ENCODE results near the gene SMIM7.
A peak's percentile ranks its signal among the peaks of the same experiment; 100 is the strongest.

The SMIM7 gene

DNA sequence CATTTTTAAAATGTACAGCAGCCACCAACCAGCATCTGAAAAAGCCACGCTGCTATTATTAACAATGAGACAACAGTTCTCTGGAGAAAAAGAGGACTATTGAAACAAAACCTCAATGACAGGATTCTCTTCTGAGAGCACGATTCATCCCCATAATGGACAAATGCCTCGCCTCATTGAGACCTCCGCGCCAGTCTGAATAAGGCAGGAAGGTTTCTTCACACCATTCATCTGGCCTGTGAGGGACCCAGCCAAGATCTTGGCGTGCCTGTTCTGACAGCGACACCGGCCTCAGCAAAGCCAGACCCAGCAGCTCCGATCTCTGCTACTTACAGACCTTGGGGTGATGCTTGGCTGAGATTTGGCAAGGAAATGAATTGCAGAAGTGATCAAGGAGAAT lies 14.8 kb downstream of the SMIM7 start:
- CTCF ChIA-PET = interaction anchor here (1.1 kb wide), 1 partner anchor 14 kb away, joined by 3 read pairs; no protein-coding TSS in a partner anchor
- 98% methylated on average over 9 of the region's 9 CpGs for WGBS (ENCODE audit: insufficient coverage)

DNA sequence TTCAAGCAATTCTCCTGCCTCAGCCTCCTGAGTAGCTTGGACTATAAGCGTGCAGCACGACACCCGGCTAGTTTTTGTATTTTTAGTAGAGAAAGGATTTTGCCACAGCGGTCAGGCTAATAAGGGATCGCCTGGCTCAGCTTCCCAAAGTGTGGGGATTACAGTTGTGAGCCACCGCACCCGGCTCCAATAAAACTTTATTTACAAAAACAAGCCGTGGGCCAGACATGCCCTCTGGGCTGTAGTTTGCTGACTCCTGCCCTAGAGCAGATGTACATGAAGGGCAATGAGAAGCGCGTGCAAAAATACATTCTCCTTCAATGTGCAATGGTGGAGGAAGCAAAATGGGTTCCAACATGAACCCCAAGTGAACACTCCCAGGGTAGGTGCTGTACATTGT lies 18.2 kb downstream of the SMIM7 start:
- peaks cover 6 to 70% (median 46%) of the 10 kb centered on the region in 4 experiments for H3K36me3 ChIP-seq (ENCODE audit: control insufficient read depth in 4 of 4, insufficient read depth in 4 of 4, low read length in 3 of 4)
- no peaks in the 10 kb centered on the region for H3K27me3 ChIP-seq (replicated peaks in 2 of 5; ENCODE audit: control insufficient read depth in 4 of 5, insufficient read depth in 5 of 5, low read length in 4 of 5)
- H3K4me1 ChIP-seq (ENCODE audit: control extremely low read depth in 1 of 4, control insufficient read depth in 4 of 4, insufficient read depth in 4 of 4, low read length in 3 of 4) = no peaks in the 10 kb centered on the region
- H3K9me3 ChIP-seq (ENCODE audit: control extremely low read depth in 1 of 5, control insufficient read depth in 4 of 5, insufficient read depth in 2 of 5, low read depth in 1 of 5, low read length in 4 of 5) = no peaks in the 10 kb centered on the region
- 98% methylated on average over 6 of the region's 10 CpGs for WGBS (ENCODE audit: insufficient coverage)
- no peak overlapping the region for H3K27ac ChIP-seq (ENCODE audit: insufficient read depth in 1 of 2, low read depth in 1 of 2, low read length in 2 of 2, poor library complexity in 1 of 2, severe bottlenecking in 2 of 2)
- CTCF ChIA-PET = interaction anchor here (0.7 to 1.2 kb wide), 2 partner anchors 16 to 31 kb away, joined by 3 read pairs; no protein-coding TSS in a partner anchor
- POLR2A ChIA-PET = no interaction called here
- no peak for DNase-seq
- H3K4me3 ChIP-seq (ENCODE audit: control insufficient read depth in 1 of 7, extremely low read depth in 1 of 7, insufficient read depth in 4 of 7, low read depth in 2 of 7, low read length in 6 of 7) = no peak overlapping the region

More for the DNA sequence above, 14.8 kb downstream of the SMIM7 start:
- H3K4me1 ChIP-seq (ENCODE audit: control extremely low read depth in 1 of 4, control insufficient read depth in 4 of 4, insufficient read depth in 4 of 4, low read length in 3 of 4) = no peaks in the 10 kb centered on the region
- H3K4me3 ChIP-seq (ENCODE audit: control insufficient read depth in 1 of 7, extremely low read depth in 1 of 7, insufficient read depth in 4 of 7, low read depth in 2 of 7, low read length in 6 of 7) = no peak overlapping the region
- no peak for DNase-seq
- H3K9me3 ChIP-seq (ENCODE audit: control extremely low read depth in 1 of 5, control insufficient read depth in 4 of 5, insufficient read depth in 2 of 5, low read depth in 1 of 5, low read length in 4 of 5) = no peaks in the 10 kb centered on the region
- H3K27me3 ChIP-seq (replicated peaks in 2 of 5; ENCODE audit: control insufficient read depth in 4 of 5, insufficient read depth in 5 of 5, low read length in 4 of 5) = no peaks in the 10 kb centered on the region
- H3K27ac ChIP-seq (ENCODE audit: insufficient read depth in 1 of 2, low read depth in 1 of 2, low read length in 2 of 2, poor library complexity in 1 of 2, severe bottlenecking in 2 of 2) = no peak overlapping the region
- POLR2A ChIA-PET = interaction anchor here (1.0 kb wide), 1 partner anchor 9 kb away, joined by 3 read pairs; no protein-coding TSS in a partner anchor
- H3K36me3 ChIP-seq (ENCODE audit: control insufficient read depth in 4 of 4, insufficient read depth in 4 of 4, low read length in 3 of 4) = peaks cover 6 to 67% (median 45%) of the 10 kb centered on the region in 4 experiments

DNA sequence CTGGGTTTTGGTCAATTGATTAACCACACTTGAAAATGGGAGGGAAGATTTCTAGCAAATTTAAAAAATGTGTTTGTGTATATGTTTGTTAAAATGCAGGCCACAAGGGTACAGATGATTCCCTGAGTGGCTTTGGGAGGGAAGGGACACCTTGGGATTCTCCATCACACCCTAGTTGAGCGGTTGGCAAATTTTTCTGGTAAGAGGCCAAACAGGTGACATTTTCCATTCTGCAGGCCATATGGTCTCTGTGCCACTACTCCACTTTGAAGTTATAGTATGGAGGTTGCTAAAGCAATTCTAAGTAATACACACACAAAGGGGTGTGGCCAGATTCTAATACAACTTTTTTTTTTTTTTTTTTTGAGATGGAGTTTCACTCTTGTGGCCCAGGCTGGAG lies 19.0 kb downstream of the SMIM7 start:
- ChIA-PET POLR2A (no interaction called here), CTCF (interaction anchor here (0.7 kb wide), 1 partner anchor 15 kb away, joined by 3 read pairs; no protein-coding TSS in a partner anchor)
- DNase-seq = no peak
- Histone ChIP-seq H3K4me3 (ENCODE audit: control insufficient read depth in 1 of 7, extremely low read depth in 1 of 7, insufficient read depth in 4 of 7, low read depth in 2 of 7, low read length in 6 of 7) (no peak overlapping the region), H3K36me3 (ENCODE audit: control insufficient read depth in 4 of 4, insufficient read depth in 4 of 4, low read length in 3 of 4) (peaks cover 8 to 64% (median 45%) of the 10 kb centered on the region in 4 experiments), H3K27ac (ENCODE audit: insufficient read depth in 1 of 2, low read depth in 1 of 2, low read length in 2 of 2, poor library complexity in 1 of 2, severe bottlenecking in 2 of 2) (no peak overlapping the region), H3K4me1 (ENCODE audit: control extremely low read depth in 1 of 4, control insufficient read depth in 4 of 4, insufficient read depth in 4 of 4, low read length in 3 of 4) (no peaks in the 10 kb centered on the region), H3K27me3 (replicated peaks in 2 of 5; ENCODE audit: control insufficient read depth in 4 of 5, insufficient read depth in 5 of 5, low read length in 4 of 5) (no peaks in the 10 kb centered on the region), H3K9me3 (ENCODE audit: control extremely low read depth in 1 of 5, control insufficient read depth in 4 of 5, insufficient read depth in 2 of 5, low read depth in 1 of 5, low read length in 4 of 5) (no peaks in the 10 kb centered on the region)
- 100% methylated on average over 1 of the region's 1 CpG for WGBS (ENCODE audit: insufficient coverage)

DNA sequence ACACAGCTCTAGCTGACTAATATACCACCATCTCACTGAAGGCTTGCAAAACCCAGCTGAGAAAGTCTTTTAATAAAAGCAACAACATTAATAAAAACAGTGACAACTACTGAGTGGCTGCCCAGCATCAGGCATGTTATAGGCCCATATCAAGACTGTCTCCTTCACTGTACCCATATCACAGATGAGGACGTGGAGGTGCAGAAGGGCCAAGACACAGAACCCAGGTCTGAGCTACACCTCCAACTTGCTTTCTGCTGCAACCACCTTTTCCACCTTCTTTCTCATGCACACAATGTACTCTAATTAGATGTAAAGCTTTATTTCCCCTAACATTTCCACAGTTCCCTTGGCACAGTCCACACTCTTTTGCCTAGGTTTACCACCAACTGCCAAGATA lies 21.3 kb downstream of the SMIM7 start:
- H3K36me3 ChIP-seq (ENCODE audit: control insufficient read depth in 4 of 4, insufficient read depth in 4 of 4, low read length in 3 of 4) = peaks cover 9 to 57% (median 34%) of the 10 kb centered on the region in 4 experiments
- no peak overlapping the region for H3K4me3 ChIP-seq (ENCODE audit: control insufficient read depth in 1 of 7, extremely low read depth in 1 of 7, insufficient read depth in 4 of 7, low read depth in 2 of 7, low read length in 6 of 7)
- no peaks in the 10 kb centered on the region for H3K9me3 ChIP-seq (ENCODE audit: control extremely low read depth in 1 of 5, control insufficient read depth in 4 of 5, insufficient read depth in 2 of 5, low read depth in 1 of 5, low read length in 4 of 5)
- ChIA-PET POLR2A (no interaction called here), CTCF (interaction anchor here (1.0 kb wide), 1 partner anchor 9 kb away, joined by 3 read pairs; no protein-coding TSS in a partner anchor)
- H3K27ac ChIP-seq (ENCODE audit: insufficient read depth in 1 of 2, low read depth in 1 of 2, low read length in 2 of 2, poor library complexity in 1 of 2, severe bottlenecking in 2 of 2) = no peak overlapping the region
- 100% methylated on average over 1 of the region's 1 CpG for WGBS (ENCODE audit: insufficient coverage)
- H3K27me3 ChIP-seq (replicated peaks in 2 of 5; ENCODE audit: control insufficient read depth in 4 of 5, insufficient read depth in 5 of 5, low read length in 4 of 5) = no peaks in the 10 kb centered on the region
- H3K4me1 ChIP-seq (ENCODE audit: control extremely low read depth in 1 of 4, control insufficient read depth in 4 of 4, insufficient read depth in 4 of 4, low read length in 3 of 4) = no peaks in the 10 kb centered on the region
- no peak for DNase-seq

DNA sequence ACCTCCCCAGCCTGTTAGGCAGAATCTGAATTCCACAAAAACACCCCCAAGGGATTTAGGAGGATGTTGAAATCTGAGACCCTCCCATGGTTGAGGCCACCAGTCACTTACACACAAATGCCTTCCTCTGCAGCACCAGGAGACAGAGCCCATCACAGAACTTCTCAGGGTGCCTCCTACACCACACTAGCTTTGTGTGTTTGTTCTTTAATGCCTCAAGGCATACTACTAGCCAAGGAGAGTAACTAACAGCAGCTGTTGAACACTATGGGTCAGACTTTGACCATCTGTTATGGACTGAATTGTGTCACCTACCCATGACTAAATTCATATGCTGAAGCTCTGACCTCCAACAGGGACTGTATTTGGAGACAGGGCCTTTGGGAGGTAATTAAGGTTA lies 22.4 kb downstream of the SMIM7 start:
- H3K9me3 ChIP-seq (ENCODE audit: control extremely low read depth in 1 of 5, control insufficient read depth in 4 of 5, insufficient read depth in 2 of 5, low read depth in 1 of 5, low read length in 4 of 5) = no peaks in the 10 kb centered on the region
- DNase-seq = no peak
- H3K27me3 ChIP-seq (replicated peaks in 2 of 5; ENCODE audit: control insufficient read depth in 4 of 5, insufficient read depth in 5 of 5, low read length in 4 of 5) = no peaks in the 10 kb centered on the region
- no peaks in the 10 kb centered on the region for H3K4me1 ChIP-seq (ENCODE audit: control extremely low read depth in 1 of 4, control insufficient read depth in 4 of 4, insufficient read depth in 4 of 4, low read length in 3 of 4)
- H3K4me3 ChIP-seq (ENCODE audit: control insufficient read depth in 1 of 7, extremely low read depth in 1 of 7, insufficient read depth in 4 of 7, low read depth in 2 of 7, low read length in 6 of 7) = no peak overlapping the region
- POLR2A ChIA-PET = interaction anchor here (0.7 to 1.1 kb wide), 2 partner anchors 9 to 23 kb away, joined by 4 read pairs; partner anchors contain the start of genes MED26 and SMIM7
- H3K27ac ChIP-seq (ENCODE audit: insufficient read depth in 1 of 2, low read depth in 1 of 2, low read length in 2 of 2, poor library complexity in 1 of 2, severe bottlenecking in 2 of 2) = no peak overlapping the region
- H3K36me3 ChIP-seq (ENCODE audit: control insufficient read depth in 4 of 4, insufficient read depth in 4 of 4, low read length in 3 of 4) = peaks cover 6 to 56% (median 32%) of the 10 kb centered on the region in 4 experiments
- CTCF ChIA-PET = interaction anchor here (1.0 kb wide), 2 partner anchors 8 to 135 kb away, joined by 3 read pairs; no protein-coding TSS in a partner anchor

DNA sequence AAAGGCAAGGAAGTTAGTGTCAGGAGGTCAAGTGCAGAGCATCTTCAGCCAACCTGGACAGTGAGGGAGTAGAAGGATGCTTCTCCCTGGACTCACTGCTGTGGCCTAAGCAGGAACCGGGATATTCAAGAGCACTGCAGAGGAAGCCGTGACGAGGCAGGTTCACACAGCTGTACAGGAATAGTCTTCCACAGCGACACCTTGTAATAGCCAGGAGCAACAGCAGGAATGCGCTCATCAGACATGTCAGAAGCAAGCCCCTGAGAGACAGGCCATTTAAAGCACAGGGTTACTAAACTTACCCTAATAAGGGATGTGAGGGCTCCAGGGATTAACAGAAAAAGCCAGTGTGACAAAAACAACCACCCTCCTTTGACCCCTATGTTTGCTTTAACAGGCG lies 28.5 kb downstream of the SMIM7 start:
- peaks cover 2 to 17% (median 15%) of the 10 kb centered on the region in 4 experiments for H3K4me1 ChIP-seq (ENCODE audit: control extremely low read depth in 1 of 4, control insufficient read depth in 4 of 4, insufficient read depth in 4 of 4, low read length in 3 of 4)
- peaks cover 7 to 32% (median 20%) of the 10 kb centered on the region in 4 experiments for H3K36me3 ChIP-seq (ENCODE audit: control insufficient read depth in 4 of 4, insufficient read depth in 4 of 4, low read length in 3 of 4)
- POLR2A ChIA-PET = no interaction called here
- 93% methylated on average over 5 of the region's 6 CpGs for WGBS (ENCODE audit: insufficient coverage)
- H3K9me3 ChIP-seq (ENCODE audit: control extremely low read depth in 1 of 5, control insufficient read depth in 4 of 5, insufficient read depth in 2 of 5, low read depth in 1 of 5, low read length in 4 of 5) = no peaks in the 10 kb centered on the region
- CTCF ChIA-PET = no interaction called here
- H3K4me3 ChIP-seq (ENCODE audit: control insufficient read depth in 1 of 7, extremely low read depth in 1 of 7, insufficient read depth in 4 of 7, low read depth in 2 of 7, low read length in 6 of 7) = no peak overlapping the region
- DNase-seq = peak in 1 of 3 donors; percentile 25
- no peak overlapping the region for H3K27ac ChIP-seq (ENCODE audit: insufficient read depth in 1 of 2, low read depth in 1 of 2, low read length in 2 of 2, poor library complexity in 1 of 2, severe bottlenecking in 2 of 2)
- H3K27me3 ChIP-seq (replicated peaks in 2 of 5; ENCODE audit: control insufficient read depth in 4 of 5, insufficient read depth in 5 of 5, low read length in 4 of 5) = no peaks in the 10 kb centered on the region

DNA sequence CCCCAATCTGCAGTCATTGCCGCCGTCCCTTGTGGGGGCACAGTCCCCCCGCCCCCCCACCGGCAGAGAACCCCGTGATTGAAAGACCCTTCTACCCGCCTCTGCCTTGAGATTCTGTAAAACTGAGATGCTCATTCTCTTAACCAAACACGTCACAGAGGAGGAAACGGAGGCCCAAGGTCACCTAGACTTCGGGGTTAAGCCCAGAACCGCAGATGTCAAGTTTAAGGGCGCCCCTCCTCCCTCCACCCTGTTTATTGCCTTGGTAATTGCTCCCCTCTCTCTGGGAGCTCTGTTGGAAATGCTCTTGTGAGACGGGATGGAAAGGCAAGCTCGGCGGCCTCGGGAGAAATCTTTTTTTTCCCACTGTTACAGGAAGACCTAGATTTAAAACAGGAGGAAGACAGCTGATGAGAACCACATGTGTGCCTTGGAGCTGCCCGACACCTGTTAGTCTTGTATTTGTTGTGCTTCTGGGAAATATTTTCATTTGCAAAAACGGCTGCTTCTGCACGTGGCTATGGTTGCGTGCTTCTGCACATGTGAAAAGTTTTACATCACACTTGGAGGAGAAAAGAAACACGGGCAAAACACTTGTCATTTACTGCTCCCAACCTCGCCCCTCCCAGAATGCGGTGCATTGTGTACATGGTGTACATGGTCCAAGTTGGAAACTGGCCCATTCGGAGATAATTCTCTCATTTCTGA lies 30.8 kb downstream of the SMIM7 start:
- ChIA-PET CTCF (interaction anchor here (0.9 to 3.5 kb wide), 2 partner anchors 9 to 41 kb away, joined by 3 to 9 read pairs; no protein-coding TSS in a partner anchor), POLR2A (interaction anchor here (0.5 to 3.3 kb wide), 5 partner anchors 9 to 86 kb away, joined by 4 to 16 read pairs (median 4); partner anchors contain the start of genes SLC35E1 and SMIM7)
- Histone ChIP-seq H3K27me3 (replicated peaks in 2 of 5; ENCODE audit: control insufficient read depth in 4 of 5, insufficient read depth in 5 of 5, low read length in 4 of 5) (no peaks in the 10 kb centered on the region), H3K4me1 (ENCODE audit: control extremely low read depth in 1 of 4, control insufficient read depth in 4 of 4, insufficient read depth in 4 of 4, low read length in 3 of 4) (peaks cover 6 to 26% (median 21%) of the 10 kb centered on the region in 4 experiments), H3K9me3 (ENCODE audit: control extremely low read depth in 1 of 5, control insufficient read depth in 4 of 5, insufficient read depth in 2 of 5, low read depth in 1 of 5, low read length in 4 of 5) (no peaks in the 10 kb centered on the region), H3K36me3 (ENCODE audit: control insufficient read depth in 4 of 4, insufficient read depth in 4 of 4, low read length in 3 of 4) (peaks cover 12 to 37% (median 19%) of the 10 kb centered on the region in 4 experiments), H3K27ac (ENCODE audit: insufficient read depth in 1 of 2, low read depth in 1 of 2, low read length in 2 of 2, poor library complexity in 1 of 2, severe bottlenecking in 2 of 2) (peak overlapping the region in 1 of 2 experiments; percentile 68), H3K4me3 (ENCODE audit: control insufficient read depth in 1 of 7, extremely low read depth in 1 of 7, insufficient read depth in 4 of 7, low read depth in 2 of 7, low read length in 6 of 7) (peak overlapping the region; percentile 82 to 99 (median 89))
- WGBS (ENCODE audit: insufficient coverage) = 28% methylated on average over 17 of the region's 23 CpGs
- no peak for DNase-seq
